ENCODE results near the gene LDLR. TPM values are rescaled to one million over a fixed set of nuclear protein-coding genes. Genes with fewer than 3 reads are reported as not detected.

The LDLR gene
- total RNA-seq, 3 donors from 2014 or later (not counting 1 experiment from before 2014, with no cell fraction given), result 84.7 to 172 (median 112) TPM

DNA sequence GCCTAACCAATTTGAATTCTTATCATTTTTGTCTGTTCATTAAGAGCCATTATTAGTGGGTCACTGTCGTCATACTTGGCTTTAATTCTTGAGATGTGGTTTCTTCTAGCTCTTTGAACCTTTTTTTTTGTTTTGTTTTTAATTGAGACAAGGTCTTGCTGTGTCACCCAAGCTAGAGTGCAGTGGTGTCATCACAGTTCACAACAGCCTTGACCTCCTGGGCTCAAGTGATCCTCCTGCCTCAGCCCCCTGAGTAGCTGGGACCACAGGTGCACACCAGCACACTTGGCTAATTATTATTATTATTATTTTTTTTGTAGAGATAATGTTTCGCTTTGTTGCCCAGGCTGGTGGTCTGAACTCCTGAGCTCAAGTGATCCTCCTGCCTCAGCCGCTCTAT, 25.8 kb upstream of the LDLR start:
- H3K4me1 Mint-ChIP-seq, result no peaks in the 10 kb centered on the region
- DNase-seq (no peak), ATAC-seq (no peak)
- Histone ChIP-seq H3K4me3 (ENCODE audit: low read length) (no peak overlapping the region), H3K9me3 (ENCODE audit: control insufficient read depth, insufficient read depth, low read length) (no peaks in the 10 kb centered on the region), H3K27me3 (ENCODE audit: control insufficient read depth, insufficient read depth, low read length) (no peaks in the 10 kb centered on the region), H3K36me3 (ENCODE audit: control insufficient read depth, insufficient read depth, low read length) (peaks cover 16% of the 10 kb centered on the region), H3K4me1 (ENCODE audit: control insufficient read depth, insufficient read depth, low read length) (no peaks in the 10 kb centered on the region), H3K27ac (ENCODE audit: low read length) (no peak overlapping the region)
- WGBS (ENCODE audit: insufficient coverage), result 79% methylated on average over 2 of the region's 3 CpGs
- H3K27me3 Mint-ChIP-seq (ENCODE audit: low read depth in 2 of 2), result no peaks in the 10 kb centered on the region
- TF ChIP-seq, protein P1, sequence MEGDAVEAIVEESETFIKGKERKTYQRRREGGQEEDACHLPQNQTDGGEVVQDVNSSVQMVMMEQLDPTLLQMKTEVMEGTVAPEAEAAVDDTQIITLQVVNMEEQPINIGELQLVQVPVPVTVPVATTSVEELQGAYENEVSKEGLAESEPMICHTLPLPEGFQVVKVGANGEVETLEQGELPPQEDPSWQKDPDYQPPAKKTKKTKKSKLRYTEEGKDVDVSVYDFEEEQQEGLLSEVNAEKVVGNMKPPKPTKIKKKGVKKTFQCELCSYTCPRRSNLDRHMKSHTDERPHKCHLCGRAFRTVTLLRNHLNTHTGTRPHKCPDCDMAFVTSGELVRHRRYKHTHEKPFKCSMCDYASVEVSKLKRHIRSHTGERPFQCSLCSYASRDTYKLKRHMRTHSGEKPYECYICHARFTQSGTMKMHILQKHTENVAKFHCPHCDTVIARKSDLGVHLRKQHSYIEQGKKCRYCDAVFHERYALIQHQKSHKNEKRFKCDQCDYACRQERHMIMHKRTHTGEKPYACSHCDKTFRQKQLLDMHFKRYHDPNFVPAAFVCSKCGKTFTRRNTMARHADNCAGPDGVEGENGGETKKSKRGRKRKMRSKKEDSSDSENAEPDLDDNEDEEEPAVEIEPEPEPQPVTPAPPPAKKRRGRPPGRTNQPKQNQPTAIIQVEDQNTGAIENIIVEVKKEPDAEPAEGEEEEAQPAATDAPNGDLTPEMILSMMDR (IDR thresholded peaks at IDR 0.05), result no peak
- no peak overlapping the region for H3K4me3 Mint-ChIP-seq
- H3K27ac Mint-ChIP-seq, result no peak overlapping the region
- H3K9me3 Mint-ChIP-seq, result no peaks in the 10 kb centered on the region
- no peaks in the 10 kb centered on the region for H3K36me3 Mint-ChIP-seq
- intact Hi-C loops (cut with micrococcal nuclease), result no loop called here

DNA sequence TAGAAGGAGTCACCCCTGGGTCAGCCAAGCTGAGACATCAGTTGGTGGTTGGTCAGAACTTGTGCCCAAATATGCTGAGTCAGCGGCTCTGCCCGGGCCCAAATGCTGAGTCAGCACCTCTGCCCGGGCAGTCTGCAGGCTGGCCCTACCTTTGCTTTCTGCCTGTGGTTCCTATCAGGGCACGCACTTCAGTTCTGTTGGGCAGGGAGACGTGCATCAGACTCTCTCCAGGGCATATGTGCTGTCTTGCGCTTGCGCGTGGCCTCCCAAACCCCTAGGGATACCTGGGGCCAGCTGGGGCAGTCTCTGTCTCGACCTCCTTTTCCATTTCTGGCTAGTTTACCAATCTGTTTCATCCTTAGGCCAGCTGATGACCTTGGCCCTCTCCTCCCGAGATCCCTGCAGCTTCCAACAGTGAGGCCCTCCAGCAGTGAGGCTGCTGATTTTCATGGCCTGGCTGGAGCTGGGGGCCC, 24.4 kb upstream of the LDLR start:
- 87% methylated on average over 10 of the region's 10 CpGs for WGBS (ENCODE audit: insufficient coverage)
- intact Hi-C loops (cut with micrococcal nuclease), result no loop called here
- DNase-seq (no peak), ATAC-seq (no peak)
- peaks cover 5 to 7% of the 10 kb centered on the region in 2 donors for H3K4me1 Mint-ChIP-seq
- Histone ChIP-seq H3K4me1 (ENCODE audit: control insufficient read depth, insufficient read depth, low read length) (no peaks in the 10 kb centered on the region), H3K9me3 (ENCODE audit: control insufficient read depth, insufficient read depth, low read length) (no peaks in the 10 kb centered on the region), H3K4me3 (ENCODE audit: low read length) (no peak overlapping the region), H3K27me3 (ENCODE audit: control insufficient read depth, insufficient read depth, low read length) (no peaks in the 10 kb centered on the region), H3K27ac (ENCODE audit: low read length) (no peak overlapping the region), H3K36me3 (ENCODE audit: control insufficient read depth, insufficient read depth, low read length) (peaks cover 11% of the 10 kb centered on the region)
- no peaks in the 10 kb centered on the region for H3K27me3 Mint-ChIP-seq (ENCODE audit: low read depth in 2 of 2)
- TF ChIP-seq, protein P1 (IDR thresholded peaks at IDR 0.05), result no peak
- no peak overlapping the region for H3K27ac Mint-ChIP-seq
- no peaks in the 10 kb centered on the region for H3K36me3 Mint-ChIP-seq
- H3K9me3 Mint-ChIP-seq, result no peaks in the 10 kb centered on the region
- no peak overlapping the region for H3K4me3 Mint-ChIP-seq

DNA sequence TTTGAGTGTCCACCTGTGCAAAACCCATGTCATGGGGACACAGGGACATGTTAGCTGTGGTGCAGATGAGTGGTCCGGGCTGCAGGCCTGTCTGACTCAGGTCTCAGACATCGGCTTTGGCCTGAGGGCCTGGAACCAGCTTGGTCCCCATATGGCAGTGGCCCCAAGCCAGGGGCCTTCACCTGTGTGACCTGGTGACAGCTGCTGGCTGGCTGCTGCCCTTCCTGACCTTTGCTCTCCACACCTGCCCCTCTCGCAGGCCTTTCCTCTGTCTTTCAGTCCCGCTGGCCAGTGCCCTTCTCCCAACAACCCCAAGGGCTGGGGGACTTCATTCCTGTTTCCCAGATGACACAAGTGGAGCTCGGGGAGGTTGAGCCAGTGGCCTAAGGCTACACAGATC, 22.9 kb upstream of the LDLR start:
- peaks cover 5 to 8% of the 10 kb centered on the region in 2 donors for H3K4me1 Mint-ChIP-seq
- no peaks in the 10 kb centered on the region for H3K27me3 Mint-ChIP-seq (ENCODE audit: low read depth in 2 of 2)
- H3K9me3 Mint-ChIP-seq, result no peaks in the 10 kb centered on the region
- 98% methylated on average over 5 of the region's 5 CpGs for WGBS (ENCODE audit: insufficient coverage)
- H3K27ac ChIP-seq (ENCODE audit: low read length), result no peak overlapping the region
- DNase-seq (no peak), ATAC-seq (no peak)
- H3K36me3 Mint-ChIP-seq, result no peaks in the 10 kb centered on the region
- no peaks in the 10 kb centered on the region for H3K9me3 ChIP-seq (ENCODE audit: control insufficient read depth, insufficient read depth, low read length)
- no peaks in the 10 kb centered on the region for H3K4me1 ChIP-seq (ENCODE audit: control insufficient read depth, insufficient read depth, low read length)
- intact Hi-C loops (cut with micrococcal nuclease), result no loop called here
- TF ChIP-seq, protein P1 (IDR thresholded peaks at IDR 0.05), result no peak
- no peak overlapping the region for H3K27ac Mint-ChIP-seq
- peaks cover 4% of the 10 kb centered on the region for H3K36me3 ChIP-seq (ENCODE audit: control insufficient read depth, insufficient read depth, low read length)
- H3K4me3 ChIP-seq (ENCODE audit: low read length), result no peak overlapping the region
- no peaks in the 10 kb centered on the region for H3K27me3 ChIP-seq (ENCODE audit: control insufficient read depth, insufficient read depth, low read length)
- no peak overlapping the region for H3K4me3 Mint-ChIP-seq
